ENCODE data around the gene CRIP2.

The CRIP2 gene

DNA sequence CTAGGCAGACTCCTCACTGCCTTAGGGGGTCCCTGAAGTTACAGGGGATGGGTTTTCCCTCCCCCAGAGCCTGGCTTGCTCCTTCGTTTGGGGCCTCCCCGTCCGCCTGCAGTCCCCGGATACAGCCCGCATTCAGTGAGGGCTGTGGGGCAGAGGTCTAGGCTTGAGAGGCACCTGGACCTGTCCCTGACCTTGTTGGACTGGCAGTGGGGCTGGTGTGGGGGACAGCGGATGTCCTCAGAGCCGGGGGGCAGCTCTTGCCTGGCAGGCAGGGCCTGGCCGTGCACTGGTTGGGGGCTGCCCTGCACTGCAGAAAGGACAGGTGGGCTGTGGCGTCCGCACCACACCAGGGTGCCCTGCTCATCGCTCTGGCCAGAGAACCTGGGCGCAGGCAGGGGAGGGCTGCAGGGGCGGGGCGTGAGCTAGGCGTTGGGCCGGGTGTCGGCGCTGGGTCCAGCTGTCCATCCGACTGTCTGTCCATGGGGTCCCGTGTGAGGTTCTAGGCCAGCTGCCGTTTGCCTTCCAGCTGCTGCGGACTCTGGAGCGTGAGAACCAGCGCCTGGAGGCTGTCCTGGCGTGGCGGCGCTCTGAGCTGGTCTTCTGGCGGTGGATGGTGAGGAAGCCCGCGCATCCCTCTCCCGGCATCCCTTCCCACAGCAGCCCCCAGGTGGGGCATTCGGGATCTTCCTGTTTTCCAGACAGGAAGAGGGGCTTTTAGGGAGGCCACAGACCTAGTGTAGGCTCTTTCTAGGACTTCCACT, 22.4 kb downstream of the CRIP2 start:
- Histone ChIP-seq H3K4me1 (ENCODE audit: insufficient read depth, low read length) (peaks cover 5% of the 10 kb centered on the region; the same call in 1 of the 2 replicates), H3K9ac (ENCODE audit: low read depth, low read length) (no peak overlapping the region), H3K9me3 (ENCODE audit: control insufficient read depth, insufficient read depth, low read length) (no peaks in the 10 kb centered on the region), H3K36me3 (ENCODE audit: insufficient read depth, low read length) (no peaks in the 10 kb centered on the region)

DNA sequence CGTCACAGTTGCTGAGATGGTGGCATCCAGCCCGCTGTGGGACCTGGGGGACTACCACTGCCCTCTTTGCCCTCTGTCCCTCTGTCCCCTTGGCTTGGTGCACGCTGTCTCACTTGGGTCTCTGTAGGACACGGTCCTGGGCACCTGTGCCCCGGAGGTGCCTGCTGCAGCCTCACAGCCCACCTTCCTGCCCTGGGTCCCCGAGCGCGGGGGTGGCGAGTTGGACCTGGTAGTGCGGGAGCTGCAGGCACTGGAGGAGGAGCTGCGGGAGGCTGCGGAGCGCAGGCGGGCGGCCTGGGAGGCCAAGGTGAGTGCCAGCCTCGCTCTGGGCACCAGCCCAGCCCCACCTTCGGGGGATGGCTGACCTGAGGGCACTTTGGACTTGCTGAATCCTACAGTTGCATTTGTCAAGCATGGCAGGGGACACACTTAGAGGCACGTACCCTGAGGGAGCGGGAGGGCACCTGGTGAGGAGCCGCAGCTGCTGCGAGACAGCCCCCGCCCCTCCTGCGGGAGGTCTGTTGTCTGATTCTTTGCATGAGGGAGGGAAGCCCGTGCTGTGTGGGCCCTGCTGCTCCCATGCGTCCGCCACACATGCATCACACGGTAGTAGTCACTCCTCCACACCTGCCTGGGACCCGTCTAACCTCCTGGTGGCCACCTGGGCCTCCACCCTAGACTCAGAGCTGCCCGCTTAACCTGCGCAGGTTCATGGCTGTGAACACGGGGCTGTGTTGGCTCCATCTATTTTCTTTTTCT, 23.2 kb downstream of the CRIP2 start:
- Histone ChIP-seq H3K36me3 (ENCODE audit: insufficient read depth, low read length) (no peaks in the 10 kb centered on the region), H3K9me3 (ENCODE audit: control insufficient read depth, insufficient read depth, low read length) (no peaks in the 10 kb centered on the region), H3K4me1 (ENCODE audit: insufficient read depth, low read length) (peaks cover 5% of the 10 kb centered on the region; the same call in 1 of the 2 replicates), H3K9ac (ENCODE audit: low read depth, low read length) (no peak overlapping the region)

DNA sequence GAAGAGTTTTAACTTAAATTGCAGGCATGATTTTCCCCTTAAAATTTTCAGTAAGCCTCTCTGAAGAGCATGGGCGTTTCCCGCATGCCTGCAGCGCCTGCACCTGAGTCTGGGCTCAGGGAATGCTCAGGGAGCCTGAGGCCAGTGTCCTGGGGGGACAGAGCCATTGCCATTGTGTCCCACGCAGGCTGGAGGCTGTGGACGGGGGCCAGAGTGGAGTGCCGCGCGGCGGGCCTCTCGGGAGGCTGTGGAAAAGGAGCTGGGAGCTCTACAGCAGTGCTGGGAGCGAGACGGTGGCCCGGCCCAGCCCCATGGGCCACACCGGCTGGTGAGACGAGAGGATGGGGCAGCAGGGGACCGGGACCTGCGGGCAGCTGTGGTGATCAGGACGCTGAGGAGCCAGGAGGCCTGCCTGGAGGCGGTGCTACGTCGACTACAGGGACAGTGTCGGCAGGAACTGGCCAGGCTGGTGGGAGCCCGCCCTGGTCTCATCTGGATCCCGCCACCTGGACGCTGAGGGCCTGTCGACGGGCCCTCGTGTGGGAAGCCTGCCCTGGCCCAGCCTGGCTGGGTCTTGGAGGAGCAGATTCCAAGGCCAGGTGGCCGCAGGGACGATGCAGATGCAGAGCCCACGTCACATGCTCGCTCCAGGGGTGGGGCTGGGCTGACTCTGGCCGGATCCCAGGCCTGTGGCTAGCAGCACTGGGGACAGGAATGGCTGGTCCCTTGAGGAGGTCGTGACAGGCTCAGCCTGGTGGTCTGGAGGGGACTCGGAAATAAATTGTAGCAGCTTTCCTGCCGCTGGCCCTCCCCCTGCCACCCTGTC, 24.0 kb downstream of the CRIP2 start:
- H3K4me1 ChIP-seq (ENCODE audit: insufficient read depth, low read length): peaks cover 5% of the 10 kb centered on the region; the same call in 1 of the 2 replicates
- H3K9ac ChIP-seq (ENCODE audit: low read depth, low read length): no peak overlapping the region
- H3K36me3 ChIP-seq (ENCODE audit: insufficient read depth, low read length): no peaks in the 10 kb centered on the region
- H3K9me3 ChIP-seq (ENCODE audit: control insufficient read depth, insufficient read depth, low read length): no peaks in the 10 kb centered on the region

DNA sequence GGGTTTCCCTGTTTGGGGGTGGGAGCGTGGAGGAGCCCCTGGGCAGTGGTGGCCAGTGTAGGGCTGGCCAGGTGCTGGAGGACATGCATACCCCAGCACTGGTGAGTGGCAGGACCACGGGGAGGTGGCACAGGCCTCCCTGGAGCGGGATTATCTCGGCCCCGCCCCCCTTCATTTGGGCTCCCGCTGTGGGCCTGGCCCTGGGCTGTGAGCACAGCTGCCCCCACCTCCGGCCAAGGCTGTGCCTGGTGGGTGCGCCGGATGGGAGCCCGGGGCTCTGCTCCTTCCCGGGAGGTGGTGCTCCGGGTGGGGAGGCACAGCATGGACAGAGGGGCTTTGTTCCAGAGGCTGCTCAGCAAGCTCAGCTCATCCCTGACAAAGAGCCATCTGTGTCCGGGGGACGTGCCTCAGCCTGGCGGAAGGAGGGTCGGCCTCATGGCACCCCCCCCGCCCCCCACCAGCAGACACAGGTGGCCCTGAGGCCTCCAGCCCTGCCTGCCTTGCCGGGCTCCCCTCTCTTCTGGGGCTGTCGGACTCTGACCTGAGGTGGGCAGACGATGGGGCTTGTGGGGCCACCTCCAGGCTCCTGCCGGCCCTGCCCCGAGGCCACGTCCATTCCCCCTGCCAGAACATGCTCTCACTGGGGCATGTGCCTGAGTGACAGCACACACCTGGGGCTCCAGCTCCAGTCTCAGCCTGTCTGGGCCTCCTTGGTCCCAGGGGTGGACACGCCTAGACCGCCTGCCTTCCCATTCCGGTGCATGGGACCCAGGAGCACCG, 24.8 kb downstream of the CRIP2 start:
- H3K9ac ChIP-seq (ENCODE audit: low read depth, low read length): no peak overlapping the region
- no peaks in the 10 kb centered on the region for H3K9me3 ChIP-seq (ENCODE audit: control insufficient read depth, insufficient read depth, low read length)
- H3K4me1 ChIP-seq (ENCODE audit: insufficient read depth, low read length): peaks cover 5% of the 10 kb centered on the region; the same call in 1 of the 2 replicates

DNA sequence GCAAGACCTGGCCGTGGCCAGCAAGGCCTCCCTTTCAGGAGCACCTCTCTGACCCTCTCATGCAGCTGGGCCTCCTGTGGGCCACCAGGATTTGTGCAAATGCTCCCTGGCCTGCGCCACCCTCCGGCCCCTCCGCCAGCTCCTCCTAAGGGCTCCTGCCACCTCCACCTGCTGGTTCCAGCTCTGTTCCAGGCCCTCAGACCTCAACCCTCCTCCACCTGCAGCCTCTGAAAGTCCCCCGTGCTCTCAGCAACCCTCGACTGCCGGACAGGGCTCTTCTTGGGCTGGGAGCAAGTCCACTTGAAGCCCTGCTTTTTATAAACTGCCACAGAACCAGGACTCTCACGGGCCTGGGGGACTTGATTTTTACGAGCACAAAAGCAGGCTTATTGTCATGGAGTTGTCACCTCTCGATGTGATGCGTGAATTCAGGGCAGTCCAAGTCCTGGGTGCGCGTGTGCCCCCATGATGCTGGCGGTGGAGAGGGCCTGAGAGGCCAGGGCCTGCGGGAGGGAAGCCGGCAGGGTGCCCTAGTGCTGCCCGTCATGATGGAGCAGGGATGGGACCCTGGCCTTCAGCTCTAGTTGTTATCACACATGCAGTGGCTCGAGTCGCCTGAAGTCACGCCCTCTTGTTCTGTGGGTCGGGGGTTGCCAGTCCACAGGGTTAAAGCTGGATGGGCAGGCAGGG, 25.6 kb downstream of the CRIP2 start:
- Histone ChIP-seq H3K9ac (ENCODE audit: low read depth, low read length) (no peak overlapping the region), H3K9me3 (ENCODE audit: control insufficient read depth, insufficient read depth, low read length) (no peaks in the 10 kb centered on the region), H3K4me1 (ENCODE audit: insufficient read depth, low read length) (peaks cover 5% of the 10 kb centered on the region; the same call in 1 of the 2 replicates), H3K36me3 (ENCODE audit: insufficient read depth, low read length) (no peaks in the 10 kb centered on the region)

More for the DNA sequence above, 24.8 kb downstream of the CRIP2 start:
- H3K36me3 ChIP-seq (ENCODE audit: insufficient read depth, low read length): no peaks in the 10 kb centered on the region

DNA sequence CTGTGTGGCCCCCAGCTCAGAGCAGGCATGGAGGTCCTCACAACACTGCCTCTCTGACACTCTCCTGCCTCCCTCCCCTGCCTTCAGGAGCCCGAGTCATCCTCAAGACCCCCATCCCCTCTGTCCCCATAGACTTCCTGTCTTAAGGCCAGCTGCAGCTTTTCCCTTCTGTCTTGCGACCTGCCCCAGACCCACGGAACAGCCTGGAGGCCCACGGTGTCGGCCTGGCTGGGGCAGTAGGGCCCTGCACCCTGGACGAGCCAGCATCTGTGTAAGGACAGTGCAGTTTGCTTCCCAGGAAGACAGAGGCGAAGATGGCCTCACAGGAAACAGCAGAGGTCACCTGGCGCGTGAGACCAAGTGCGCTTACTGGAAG, 26.1 kb downstream of the CRIP2 start:
- Histone ChIP-seq H3K9me3 (ENCODE audit: control insufficient read depth, insufficient read depth, low read length) (no peaks in the 10 kb centered on the region), H3K4me1 (ENCODE audit: insufficient read depth, low read length) (peaks cover 5% of the 10 kb centered on the region; the same call in 1 of the 2 replicates), H3K36me3 (ENCODE audit: insufficient read depth, low read length) (no peaks in the 10 kb centered on the region), H3K9ac (ENCODE audit: low read depth, low read length) (no peak overlapping the region)

DNA sequence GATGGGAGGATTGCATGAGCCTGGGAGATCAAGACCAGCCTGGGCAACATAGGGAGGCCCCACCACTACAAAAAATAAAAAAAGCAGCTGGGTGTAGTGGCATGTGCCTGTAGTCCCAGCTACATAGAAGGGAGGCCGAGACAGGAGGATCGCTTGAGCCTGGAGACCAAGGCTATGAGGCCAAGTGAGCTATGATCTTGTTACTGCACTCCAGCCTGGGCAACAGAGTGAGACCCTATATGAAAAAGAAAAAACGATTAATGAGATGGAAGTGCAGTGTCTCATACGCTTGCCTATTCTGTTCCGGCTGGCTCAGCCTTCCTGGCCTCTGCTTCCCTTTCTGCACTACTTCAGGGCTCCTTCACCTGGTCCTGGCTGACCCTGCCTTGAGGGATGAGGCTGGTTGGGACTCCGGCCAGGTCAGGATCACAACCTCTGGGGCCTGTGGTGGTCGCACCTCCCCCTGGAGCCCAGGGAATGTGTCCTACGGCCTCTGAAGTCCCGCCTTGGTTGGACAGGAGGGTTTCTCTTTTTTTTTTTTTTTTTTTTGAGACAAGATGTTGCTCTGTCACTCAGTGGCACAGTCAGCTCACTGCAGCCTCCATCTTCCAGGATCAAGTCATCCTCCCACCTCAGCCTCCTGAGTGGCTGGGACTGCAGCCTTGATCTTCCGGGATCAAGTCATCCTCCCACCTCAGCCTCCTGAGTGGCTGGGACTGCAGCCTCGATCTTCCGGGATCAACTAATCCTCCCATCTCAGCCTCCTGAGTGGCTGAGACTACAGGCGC, 27.1 kb downstream of the CRIP2 start:
- no peaks in the 10 kb centered on the region for H3K9me3 ChIP-seq (ENCODE audit: control insufficient read depth, insufficient read depth, low read length)
- H3K9ac ChIP-seq (ENCODE audit: low read depth, low read length): no peak overlapping the region
- H3K4me1 ChIP-seq (ENCODE audit: insufficient read depth, low read length): peaks cover 5% of the 10 kb centered on the region; the same call in 1 of the 2 replicates
- H3K36me3 ChIP-seq (ENCODE audit: insufficient read depth, low read length): no peaks in the 10 kb centered on the region

DNA sequence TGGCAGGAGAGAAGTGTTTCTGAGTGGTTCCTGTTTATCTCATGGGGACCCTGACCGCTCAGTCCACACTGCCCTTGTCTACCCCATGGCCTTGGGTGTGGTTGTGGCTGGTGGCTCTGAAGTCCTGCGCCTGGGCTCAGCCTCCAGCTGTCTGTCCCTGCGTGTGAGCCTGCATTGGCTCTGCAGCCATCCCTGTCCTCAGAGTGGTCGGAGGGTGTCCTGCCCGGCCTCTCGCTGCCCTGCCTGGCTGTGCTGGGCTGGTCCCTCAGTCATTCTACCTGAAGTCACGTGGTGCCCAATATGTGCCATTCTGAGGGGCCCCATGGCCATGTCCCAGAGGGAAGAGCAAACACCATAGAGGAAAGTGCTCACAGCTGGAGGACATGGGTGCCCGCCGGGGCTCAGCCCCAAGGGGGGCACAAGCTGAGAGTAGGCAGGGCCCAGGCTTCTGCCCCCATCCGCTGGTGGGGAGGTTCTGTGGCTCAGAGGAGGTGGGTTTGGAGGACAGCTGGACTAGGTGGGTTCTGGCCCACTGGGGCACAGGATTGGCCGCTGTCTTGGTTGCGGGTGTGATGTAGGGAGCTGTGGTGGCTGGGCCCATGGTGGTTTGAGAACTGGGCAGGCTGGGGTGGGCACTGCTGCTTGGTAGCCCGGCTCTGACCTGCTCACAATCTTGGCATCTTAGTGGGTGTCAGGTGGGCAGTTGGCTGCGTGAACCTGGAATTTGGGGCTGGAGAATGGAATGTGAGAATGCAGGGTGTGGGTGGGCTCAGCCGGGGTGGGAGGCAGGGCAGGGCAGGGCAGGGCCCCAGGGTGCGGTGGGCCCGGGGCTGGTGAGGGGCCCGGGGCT, 28.1 kb downstream of the CRIP2 start:
- Histone ChIP-seq H3K9me3 (ENCODE audit: control insufficient read depth, insufficient read depth, low read length) (no peaks in the 10 kb centered on the region), H3K36me3 (ENCODE audit: insufficient read depth, low read length) (no peaks in the 10 kb centered on the region), H3K4me1 (ENCODE audit: insufficient read depth, low read length) (peaks cover 5% of the 10 kb centered on the region; the same call in 1 of the 2 replicates), H3K9ac (ENCODE audit: low read depth, low read length) (no peak overlapping the region)

DNA sequence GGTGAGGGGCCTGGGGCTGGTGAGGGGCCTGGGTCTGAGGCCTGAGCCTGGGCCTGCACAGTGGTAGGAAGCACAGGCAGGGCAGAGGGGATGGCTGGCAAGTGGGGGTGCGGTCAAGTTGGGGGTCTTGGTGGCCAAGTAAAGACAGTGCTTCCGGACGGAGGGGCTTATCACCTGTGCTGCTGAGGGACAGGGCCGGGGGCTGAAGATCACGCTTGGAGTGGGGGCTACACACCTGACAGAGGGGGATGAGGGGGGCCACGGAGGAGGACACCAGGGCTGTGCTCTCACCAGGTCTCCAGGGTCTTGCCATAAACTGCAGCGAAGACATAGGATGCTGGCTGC, 28.6 kb downstream of the CRIP2 start:
- Histone ChIP-seq H3K9me3 (ENCODE audit: control insufficient read depth, insufficient read depth, low read length) (no peaks in the 10 kb centered on the region), H3K36me3 (ENCODE audit: insufficient read depth, low read length) (no peaks in the 10 kb centered on the region), H3K9ac (ENCODE audit: low read depth, low read length) (no peak overlapping the region), H3K4me1 (ENCODE audit: insufficient read depth, low read length) (peaks cover 5% of the 10 kb centered on the region; the same call in 1 of the 2 replicates)

DNA sequence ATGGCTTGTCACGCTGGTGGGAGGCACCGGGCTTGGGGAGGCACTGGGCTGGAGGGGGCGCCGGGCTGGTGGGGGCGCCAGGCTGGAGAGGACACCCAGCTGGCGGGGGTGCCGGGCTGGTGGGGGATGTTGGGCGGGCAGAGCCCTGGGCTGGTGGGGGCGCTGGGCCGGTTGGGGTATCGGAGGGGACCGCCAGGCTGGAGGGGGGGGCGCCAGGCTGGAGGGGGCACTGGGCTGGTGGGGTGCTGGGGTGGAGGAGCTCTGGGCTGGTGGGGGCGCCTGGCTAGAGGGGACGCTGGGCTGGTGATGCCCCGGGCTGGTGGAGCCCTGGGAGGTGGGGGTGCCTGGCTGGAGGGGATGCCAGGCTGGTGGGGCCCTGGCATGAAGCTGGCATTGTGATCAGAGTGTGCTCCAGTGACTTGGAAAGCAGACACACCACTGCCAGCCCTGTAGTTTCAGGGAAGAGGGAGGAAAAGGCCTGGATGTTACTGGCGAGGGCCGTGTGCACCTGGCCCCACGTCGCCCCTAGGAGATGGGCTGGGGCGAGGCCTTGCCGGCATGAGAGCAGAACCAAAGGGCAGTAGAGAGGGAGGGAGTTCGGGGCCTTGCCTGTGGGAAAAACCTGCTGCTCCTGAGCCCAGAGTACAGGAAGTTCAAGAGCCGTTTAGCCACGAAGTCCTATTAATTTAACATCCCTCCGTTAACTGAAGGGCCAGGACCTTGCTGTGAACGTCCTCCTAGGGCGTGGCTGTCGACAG, 29.5 kb downstream of the CRIP2 start:
- H3K36me3 ChIP-seq (ENCODE audit: insufficient read depth, low read length): no peaks in the 10 kb centered on the region
- no peaks in the 10 kb centered on the region for H3K9me3 ChIP-seq (ENCODE audit: control insufficient read depth, insufficient read depth, low read length)
- peaks cover under 1% of the 10 kb centered on the region; the same call in 1 of the 2 replicates for H3K4me1 ChIP-seq (ENCODE audit: insufficient read depth, low read length)
- no peak overlapping the region for H3K9ac ChIP-seq (ENCODE audit: low read depth, low read length)

DNA sequence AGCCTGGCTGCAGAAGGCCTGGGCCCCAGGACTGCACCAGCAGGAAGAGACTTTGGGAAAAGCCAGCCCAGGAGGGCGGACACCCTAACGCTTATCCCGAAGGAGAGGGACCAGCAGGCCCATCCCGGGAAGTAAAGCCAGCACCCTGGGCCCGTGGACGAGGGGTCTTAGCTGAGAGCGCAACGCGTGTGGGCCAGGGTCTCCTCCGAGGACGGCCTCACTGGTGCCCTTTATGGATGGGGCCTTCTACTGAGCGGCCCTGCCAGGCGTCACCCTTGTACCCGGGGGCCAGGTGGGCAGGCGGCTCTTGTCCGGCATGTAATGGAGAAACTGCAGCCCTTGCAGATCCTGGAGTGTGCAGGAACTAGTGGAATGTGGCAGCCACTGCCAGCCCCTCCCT, 30.5 kb downstream of the CRIP2 start:
- Histone ChIP-seq H3K9ac (ENCODE audit: low read depth, low read length) (no peak overlapping the region), H3K36me3 (ENCODE audit: insufficient read depth, low read length) (no peaks in the 10 kb centered on the region), H3K9me3 (ENCODE audit: control insufficient read depth, insufficient read depth, low read length) (no peaks in the 10 kb centered on the region), H3K4me1 (ENCODE audit: insufficient read depth, low read length) (no peaks in the 10 kb centered on the region; the same call in 1 of the 2 replicates)

DNA sequence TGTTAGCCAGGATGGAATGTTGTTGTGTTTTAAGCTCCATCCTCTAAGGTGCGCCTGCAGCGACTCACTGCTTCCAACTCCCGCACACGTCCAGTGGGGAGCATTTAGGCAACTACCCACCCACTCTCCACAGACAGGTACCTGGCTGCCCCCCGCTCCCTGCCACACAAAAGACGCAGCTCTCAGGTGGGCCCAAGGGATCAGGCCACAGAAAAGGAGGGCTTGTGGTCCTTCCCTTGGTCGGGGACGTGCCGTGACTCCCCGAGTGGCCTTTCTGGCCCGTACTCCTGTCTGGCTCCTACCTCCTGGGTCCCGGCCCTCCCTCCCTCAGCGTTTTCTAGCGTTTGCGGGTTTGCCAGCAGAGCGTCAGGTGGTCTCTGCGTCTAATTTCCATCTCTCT, 32.6 kb downstream of the CRIP2 start:
- Histone ChIP-seq H3K36me3 (ENCODE audit: insufficient read depth, low read length) (no peaks in the 10 kb centered on the region), H3K9ac (ENCODE audit: low read depth, low read length) (no peak overlapping the region), H3K4me1 (ENCODE audit: insufficient read depth, low read length) (no peaks in the 10 kb centered on the region), H3K9me3 (ENCODE audit: control insufficient read depth, insufficient read depth, low read length) (no peaks in the 10 kb centered on the region)

All from ES-I3 (cell line).